Ishikawa (cell line): ENCODE measurements around the gene EGFL7.

ENCODE experiments used
- CEBPB ChIP-seq: IDR thresholded peaks from 2 replicates; pipeline ENCODE4 v1.6.1; 2012
- CREB1 ChIP-seq: IDR thresholded peaks from 2 replicates; pipeline ENCODE4 v1.6.1; 2012; ENCODE audit warnings: low read depth
- EGR1 ChIP-seq: IDR thresholded peaks from 2 replicates; pipeline ENCODE4 v1.6.1; 2012
- EP300 ChIP-seq: IDR thresholded peaks from 2 replicates; pipeline ENCODE4 v1.6.1; 2012; ENCODE audit warnings: borderline replicate concordance
- FOXM1 ChIP-seq: IDR thresholded peaks from 2 replicates; pipeline ENCODE4 v1.6.1; 2012; ENCODE audit warnings: low read depth, borderline replicate concordance
- NFIC ChIP-seq: IDR thresholded peaks from 2 replicates; pipeline ENCODE4 v1.6.1; 2012
- RAD21 ChIP-seq: IDR thresholded peaks from 2 replicates; pipeline ENCODE4 v1.6.1; 2012; ENCODE audit warnings: low read depth
- TAF1 ChIP-seq: IDR thresholded peaks from 2 replicates; pipeline ENCODE4 v1.6.1; 2012; ENCODE audit warnings: low read depth, mild to moderate bottlenecking
- TCF12 ChIP-seq: IDR thresholded peaks from 2 replicates; pipeline ENCODE4 v1.6.1; 2012; ENCODE audit warnings: low read depth
- TEAD4 ChIP-seq: IDR thresholded peaks from 2 replicates; pipeline ENCODE4 v1.6.1; 2012
- YY1 ChIP-seq: IDR thresholded peaks from 2 replicates; pipeline ENCODE4 v1.6.1; 2012; ENCODE audit warnings: low read depth
- ZBTB7A ChIP-seq: IDR thresholded peaks from 2 replicates; pipeline ENCODE4 v1.6.1; 2012; ENCODE audit warnings: low read depth
- TF ChIP-seq, protein P1 (sequence below): IDR thresholded peaks from 2 replicates; pipeline ENCODE4 v1.6.1; 2012; ENCODE audit warnings: low read depth, mild to moderate bottlenecking
- TF ChIP-seq, protein P2 (sequence below): IDR thresholded peaks from 2 replicates; pipeline ENCODE4 v1.6.1; 2012
- TF ChIP-seq, protein P3 (sequence below): IDR thresholded peaks from 2 replicates; pipeline ENCODE4 v1.6.1; 2012

Gene EGFL7

DNA sequence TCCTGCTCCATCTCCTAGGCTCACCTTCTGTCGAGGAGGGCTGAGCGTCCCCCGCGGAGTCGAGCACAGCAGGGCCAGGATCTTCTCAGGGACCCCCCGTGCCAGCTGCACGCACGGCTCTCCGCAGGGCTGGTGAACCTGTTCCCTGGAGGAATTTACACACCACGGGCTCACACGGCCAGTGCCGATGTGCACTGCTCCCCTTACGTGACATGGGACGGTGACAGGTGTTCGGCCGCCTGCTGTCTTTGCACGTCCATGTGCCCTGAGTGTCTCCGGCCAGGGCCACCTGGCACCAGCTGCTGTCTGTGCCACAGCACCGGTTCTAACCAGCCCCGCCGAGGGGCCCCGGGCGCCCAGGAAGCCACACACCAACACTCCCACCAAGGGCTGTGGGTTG lies 33.2 kb downstream of the EGFL7 start:
- TF ChIP-seq CEBPB, result no peak
- TF ChIP-seq EGR1, result no peak
- TF ChIP-seq ZBTB7A, result no peak; the same call in 1 of the 2 replicates

DNA sequence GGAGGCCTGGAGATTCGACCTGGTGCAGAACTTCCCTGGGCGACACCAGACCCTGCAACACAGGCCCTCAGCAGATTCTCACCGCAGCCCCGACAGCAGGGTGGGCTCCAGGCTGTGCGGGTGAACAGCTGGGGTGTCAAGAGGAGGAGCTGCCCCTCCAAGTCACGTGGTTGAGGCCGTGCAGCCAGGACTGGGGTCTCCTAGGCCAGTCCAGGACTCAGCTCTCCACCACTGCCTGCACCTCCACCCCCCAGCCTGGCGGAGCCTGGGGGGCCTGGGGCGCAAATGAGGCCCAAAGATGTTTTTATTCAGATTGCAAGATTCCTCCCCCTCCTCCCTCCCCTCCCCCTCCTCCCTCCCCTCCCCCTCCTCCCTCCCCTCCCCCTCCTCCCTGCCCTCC lies 33.8 kb downstream of the EGFL7 start:
- no peak for TF ChIP-seq TCF12
- TF ChIP-seq TEAD4, result no peak
- no peak for TF ChIP-seq YY1
- TF ChIP-seq, protein P1, sequence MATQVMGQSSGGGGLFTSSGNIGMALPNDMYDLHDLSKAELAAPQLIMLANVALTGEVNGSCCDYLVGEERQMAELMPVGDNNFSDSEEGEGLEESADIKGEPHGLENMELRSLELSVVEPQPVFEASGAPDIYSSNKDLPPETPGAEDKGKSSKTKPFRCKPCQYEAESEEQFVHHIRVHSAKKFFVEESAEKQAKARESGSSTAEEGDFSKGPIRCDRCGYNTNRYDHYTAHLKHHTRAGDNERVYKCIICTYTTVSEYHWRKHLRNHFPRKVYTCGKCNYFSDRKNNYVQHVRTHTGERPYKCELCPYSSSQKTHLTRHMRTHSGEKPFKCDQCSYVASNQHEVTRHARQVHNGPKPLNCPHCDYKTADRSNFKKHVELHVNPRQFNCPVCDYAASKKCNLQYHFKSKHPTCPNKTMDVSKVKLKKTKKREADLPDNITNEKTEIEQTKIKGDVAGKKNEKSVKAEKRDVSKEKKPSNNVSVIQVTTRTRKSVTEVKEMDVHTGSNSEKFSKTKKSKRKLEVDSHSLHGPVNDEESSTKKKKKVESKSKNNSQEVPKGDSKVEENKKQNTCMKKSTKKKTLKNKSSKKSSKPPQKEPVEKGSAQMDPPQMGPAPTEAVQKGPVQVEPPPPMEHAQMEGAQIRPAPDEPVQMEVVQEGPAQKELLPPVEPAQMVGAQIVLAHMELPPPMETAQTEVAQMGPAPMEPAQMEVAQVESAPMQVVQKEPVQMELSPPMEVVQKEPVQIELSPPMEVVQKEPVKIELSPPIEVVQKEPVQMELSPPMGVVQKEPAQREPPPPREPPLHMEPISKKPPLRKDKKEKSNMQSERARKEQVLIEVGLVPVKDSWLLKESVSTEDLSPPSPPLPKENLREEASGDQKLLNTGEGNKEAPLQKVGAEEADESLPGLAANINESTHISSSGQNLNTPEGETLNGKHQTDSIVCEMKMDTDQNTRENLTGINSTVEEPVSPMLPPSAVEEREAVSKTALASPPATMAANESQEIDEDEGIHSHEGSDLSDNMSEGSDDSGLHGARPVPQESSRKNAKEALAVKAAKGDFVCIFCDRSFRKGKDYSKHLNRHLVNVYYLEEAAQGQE, result no peak
- no peak for TF ChIP-seq CREB1
- TF ChIP-seq NFIC, result no peak
- no peak for TF ChIP-seq EGR1
- TF ChIP-seq ZBTB7A, result no peak
- TF ChIP-seq CEBPB, result no peak
- no peak for TF ChIP-seq RAD21
- TF ChIP-seq TAF1, result no peak

DNA sequence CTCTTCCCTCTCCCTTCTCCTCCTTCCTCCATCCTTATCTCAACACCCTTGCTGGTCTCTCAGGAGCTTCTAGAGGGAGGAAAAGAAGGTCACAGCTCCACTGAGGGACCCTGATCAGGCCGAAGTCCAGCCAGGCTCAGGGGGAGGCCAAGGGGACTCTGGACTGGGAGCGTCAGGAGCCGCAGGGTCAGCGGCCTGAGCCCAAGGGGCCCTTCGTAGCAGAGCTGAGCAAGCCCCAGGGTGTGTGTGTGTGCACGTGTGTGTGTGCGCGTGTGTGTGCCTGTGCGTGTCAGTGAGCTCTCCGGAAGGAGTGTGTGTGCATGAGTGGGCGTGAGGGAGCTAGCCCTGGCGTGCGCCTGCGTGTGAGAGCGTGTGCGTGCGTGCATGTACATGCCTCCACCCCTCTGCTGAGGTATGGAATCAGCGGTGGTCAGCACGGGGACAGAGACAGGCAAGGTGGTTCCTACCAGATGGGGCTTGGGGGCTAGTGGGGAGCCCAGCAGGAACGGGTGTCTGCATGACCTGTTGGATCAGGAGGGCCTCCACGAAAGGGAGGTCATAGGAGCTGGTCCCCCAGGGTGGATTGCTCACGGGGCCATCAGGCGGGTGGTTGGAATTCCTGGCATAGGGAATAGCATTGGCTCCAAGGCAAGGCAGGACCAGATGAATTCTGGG lies 34.6 kb downstream of the EGFL7 start:
- TF ChIP-seq, protein P1, result no peak
- TF ChIP-seq, protein P2, sequence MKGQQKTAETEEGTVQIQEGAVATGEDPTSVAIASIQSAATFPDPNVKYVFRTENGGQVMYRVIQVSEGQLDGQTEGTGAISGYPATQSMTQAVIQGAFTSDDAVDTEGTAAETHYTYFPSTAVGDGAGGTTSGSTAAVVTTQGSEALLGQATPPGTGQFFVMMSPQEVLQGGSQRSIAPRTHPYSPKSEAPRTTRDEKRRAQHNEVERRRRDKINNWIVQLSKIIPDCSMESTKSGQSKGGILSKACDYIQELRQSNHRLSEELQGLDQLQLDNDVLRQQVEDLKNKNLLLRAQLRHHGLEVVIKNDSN, result no peak
- TF ChIP-seq TAF1 (no peak), NFIC (no peak), CEBPB (no peak), CREB1 (no peak), EGR1 (no peak), TCF12 (no peak), ZBTB7A (no peak), EP300 (no peak), YY1 (no peak), RAD21 (no peak), FOXM1 (no peak), TEAD4 (no peak)
- TF ChIP-seq, protein P3, sequence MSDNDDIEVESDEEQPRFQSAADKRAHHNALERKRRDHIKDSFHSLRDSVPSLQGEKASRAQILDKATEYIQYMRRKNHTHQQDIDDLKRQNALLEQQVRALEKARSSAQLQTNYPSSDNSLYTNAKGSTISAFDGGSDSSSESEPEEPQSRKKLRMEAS, result no peak

DNA sequence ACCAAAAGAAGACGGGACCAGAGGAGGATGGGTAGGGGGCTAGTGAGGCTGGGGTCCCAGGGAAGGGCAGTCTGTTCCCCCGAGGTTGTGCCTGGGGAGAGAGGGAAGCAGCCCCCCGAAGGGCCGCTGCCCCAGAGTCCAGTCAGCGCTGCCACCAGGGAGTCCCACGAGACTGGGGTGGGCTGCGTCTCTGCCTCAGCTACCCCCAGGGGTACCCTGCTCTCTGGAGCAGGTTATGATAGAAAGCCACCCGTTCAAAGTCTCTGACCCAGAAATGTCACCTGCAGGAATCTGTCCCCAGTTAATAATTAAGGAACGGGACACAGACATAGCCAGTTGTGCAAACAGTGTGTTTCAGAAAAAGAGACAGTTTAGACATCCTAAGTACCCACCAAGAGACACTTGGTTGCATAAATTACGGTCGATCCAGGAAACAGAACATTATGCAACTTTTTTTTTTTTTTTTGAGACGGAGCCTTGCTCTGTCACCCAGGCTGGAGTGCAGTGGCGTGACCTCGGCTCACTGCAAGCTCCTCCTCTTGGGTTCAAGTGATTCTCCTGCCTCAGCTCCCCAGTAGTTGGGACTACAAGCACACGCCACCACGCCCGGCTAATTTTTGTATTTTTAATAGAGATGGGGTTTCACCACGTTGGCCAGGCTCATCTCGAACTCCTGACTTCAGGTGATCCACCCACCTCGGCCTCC lies 35.3 kb downstream of the EGFL7 start:
- no peak for TF ChIP-seq RAD21
- TF ChIP-seq, protein P2, result no peak
- TF ChIP-seq TCF12, result no peak

DNA sequence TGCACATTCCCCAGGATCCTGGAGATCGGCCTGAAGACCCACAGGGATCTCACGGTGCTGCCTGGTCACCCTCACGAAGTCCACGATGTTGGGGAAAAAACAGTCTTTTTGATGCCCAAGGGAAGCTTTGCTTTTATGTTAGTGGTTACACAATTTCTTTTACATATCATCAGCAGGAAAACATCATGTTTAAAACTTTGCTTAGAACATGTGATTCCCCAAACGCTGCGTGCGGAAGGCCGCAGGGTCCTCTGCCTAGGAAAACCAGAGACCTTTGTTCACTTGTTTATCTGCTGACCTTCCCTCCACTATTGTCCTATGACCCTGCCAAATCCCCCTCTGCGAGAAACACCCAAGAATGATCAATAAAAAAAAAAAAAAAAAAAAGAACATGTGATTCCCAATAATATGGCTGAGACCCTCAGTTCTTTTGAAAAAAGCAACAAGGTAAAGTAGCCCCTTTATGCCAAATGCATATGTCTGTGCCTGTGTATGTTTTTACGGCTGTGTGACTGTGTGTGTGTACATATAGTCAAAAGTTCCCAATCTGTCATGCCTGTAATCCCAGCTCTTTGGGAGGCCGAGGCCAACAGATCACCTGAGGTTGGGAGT lies 36.0 kb downstream of the EGFL7 start:
- no peak for TF ChIP-seq TCF12
- no peak for TF ChIP-seq TAF1
- no peak for TF ChIP-seq FOXM1
- TF ChIP-seq CREB1, result no peak
- TF ChIP-seq NFIC, result no peak
- TF ChIP-seq YY1, result no peak
- no peak for TF ChIP-seq ZBTB7A
- TF ChIP-seq, protein P1, result no peak
- TF ChIP-seq, protein P3, result no peak
- no peak for TF ChIP-seq RAD21
